Activated CD4-positive, CD25-positive, alpha-beta regulatory T cell (primary cell): ENCODE measurements around the gene EYA2.

Experiments
- DNase-seq, 4 experiments: peaks; one replicate each; lab custom pipeline; 2025; lab: John Stamatoyannopoulos, UW

Gene EYA2

DNA sequence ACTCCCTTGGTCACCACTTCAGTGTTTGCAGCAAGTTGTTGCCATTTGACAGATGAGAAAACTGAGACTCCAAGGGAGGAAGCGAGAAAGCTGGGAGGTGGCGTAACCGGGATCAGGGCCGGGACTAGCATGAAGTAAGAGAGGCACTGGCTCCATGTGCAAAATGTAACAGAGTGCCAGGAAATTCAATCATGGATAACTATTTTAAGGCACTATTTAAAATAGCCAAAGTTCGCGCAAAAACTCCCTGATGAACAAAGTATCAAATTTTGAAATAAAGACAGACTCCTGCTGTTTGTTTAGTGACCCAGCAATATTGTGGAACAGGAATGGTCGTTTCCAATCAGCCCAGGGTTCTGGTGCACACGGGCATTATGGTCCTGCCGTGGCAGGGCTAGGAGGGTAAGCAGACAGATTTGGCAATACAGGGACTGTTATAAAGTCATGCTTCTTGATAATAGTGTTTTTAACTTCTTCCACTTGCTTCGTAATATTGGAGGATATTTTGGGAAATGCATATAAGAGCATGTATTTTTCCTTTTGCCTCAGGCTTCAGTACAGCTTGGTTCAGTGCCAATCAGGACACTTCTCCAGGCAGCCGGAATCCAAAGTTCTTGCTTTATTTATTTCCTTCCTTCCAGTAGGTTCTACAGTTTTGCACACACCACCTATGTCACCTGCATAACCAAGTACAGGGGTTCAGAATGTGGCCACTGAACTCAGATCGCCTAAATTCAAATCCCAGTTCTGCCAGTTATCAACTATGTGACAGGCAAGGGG lies 141.6 kb downstream of the EYA2 start:
- no peak for DNase-seq

DNA sequence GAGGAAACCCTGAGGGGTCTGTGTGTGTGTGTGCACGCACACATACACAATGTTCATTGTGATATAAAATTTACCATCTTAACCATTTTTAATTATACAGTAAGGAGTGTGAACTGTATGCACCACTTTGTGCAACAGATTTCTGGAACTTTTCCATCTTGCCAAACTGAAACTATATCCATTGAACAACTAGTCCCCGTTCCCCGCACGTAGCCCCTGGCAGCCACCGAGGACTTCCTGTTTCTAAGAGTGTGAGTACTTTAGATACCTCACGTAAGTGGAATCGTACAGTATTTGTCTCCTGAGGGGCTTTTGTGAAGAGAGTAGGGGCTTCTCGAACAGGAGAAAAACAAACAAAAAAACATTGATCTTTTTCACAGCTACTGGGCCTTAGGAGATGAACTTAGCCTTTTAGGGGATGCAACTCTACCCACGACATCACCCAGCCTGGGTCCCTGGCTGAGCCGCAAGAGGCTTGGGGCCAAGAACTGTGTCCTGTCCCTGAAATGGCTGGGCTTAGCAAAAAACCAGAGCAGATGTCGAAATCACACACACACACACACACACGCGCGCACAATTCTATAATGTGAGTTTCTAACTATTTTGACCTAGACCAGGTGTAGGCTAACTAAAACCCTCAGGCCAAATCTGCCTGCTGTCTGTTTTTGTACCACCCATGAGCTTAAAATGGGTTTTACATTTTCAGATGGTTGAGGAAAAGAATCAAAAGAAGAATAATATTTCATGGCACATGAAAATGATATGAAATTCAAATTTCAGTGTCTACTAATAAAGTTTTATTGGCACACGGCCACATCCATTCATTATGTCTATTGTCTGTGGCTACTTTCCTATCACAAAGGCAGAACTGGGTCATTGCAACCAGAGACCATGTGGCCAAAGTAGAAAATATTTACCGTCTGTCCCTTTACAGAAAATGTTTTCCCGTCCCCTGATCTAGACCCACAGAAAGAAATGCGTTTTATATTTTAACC lies 144.2 kb downstream of the EYA2 start:
- no peak for DNase-seq

DNA sequence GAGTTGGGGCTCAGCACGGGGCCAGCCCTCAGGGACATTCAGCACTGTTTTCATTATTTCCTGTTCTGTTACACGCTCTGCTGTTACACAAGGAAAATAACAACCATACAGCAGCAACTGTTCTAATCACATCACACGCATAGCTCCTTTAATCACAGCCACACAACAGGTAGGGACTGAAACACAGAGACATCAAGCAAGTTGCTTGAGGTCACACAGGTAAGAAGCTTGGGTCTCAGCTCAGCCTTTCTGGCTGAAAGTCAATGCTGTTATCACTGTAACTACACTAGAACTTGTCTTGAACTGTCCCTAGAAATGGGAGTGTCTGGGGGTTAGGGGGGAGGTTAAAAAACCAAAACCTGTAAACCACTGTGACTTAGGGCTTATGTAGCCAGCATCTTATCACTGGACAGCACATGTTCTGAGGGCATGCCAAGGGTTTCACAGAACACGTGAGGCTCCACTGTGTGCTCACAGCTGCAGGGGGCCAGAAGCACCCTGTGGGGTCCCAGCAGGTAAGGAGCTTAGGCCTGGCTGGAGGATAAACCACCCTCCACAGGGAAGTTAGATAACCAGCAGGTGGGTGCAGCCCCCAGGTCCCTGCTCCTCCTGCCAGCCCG lies 146.0 kb downstream of the EYA2 start:
- DNase-seq = no peak

DNA sequence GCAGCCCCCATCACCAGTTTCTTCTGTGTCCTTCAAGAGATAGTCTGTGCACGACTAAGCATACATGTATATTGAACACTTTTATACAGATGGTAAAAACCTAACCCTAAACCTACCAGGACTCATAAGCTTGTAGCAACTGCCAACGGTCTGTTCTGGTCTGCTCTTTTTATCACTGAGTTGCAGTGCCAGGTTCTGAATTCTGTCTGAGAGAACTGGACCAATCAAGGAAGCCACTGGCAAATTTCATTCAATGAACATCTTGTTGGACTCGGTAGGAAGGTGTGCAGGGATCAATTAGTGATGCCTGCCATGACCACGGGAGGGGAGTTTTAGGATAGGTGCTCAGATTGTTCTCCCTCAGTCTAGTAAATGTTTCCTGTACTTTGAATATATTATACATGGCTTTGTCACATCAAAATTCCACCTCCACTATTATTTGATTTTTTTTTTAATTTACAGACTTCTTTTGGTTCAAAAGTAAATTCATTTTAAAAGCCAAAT lies 146.8 kb downstream of the EYA2 start:
- DNase-seq = no peak

DNA sequence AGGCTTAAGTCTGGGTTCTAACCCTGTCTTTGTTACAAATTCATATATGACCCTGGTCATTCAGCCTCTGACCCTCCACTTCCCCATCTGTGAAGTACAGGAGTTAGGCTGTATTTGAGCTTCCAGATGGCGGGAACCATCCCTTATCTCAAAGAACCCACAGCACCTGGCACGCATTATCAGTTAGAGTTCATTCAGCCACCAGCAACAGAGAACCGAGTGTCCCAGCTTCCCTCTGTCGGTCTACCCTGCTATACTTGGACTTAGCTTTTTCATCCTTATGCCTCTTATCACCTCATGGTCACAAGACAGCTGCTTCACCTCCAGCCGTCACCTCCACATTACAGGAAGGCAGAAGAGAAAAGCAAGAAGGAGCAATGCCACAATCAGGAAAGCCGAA lies 147.8 kb downstream of the EYA2 start:
- DNase-seq = no peak

DNA sequence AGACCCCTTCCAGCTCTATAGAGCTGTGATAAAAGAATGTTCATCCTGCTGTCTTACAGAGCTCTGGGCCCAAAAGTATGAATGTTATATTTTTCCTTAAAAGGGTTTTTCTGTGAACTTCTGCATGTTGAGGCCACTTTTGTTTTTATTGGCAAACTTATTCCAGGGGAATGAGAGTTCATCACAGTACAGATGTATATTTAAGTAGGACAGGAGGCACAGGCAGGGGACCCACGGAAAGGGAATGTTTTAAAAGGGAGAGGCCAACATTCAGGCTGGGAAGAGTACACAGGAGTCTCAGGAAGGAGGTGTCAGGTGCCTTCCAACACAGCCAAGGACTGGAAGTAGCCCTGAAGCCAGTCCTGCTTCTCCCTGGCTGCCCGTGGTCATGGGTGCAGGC lies 148.4 kb downstream of the EYA2 start:
- no peak for DNase-seq

DNA sequence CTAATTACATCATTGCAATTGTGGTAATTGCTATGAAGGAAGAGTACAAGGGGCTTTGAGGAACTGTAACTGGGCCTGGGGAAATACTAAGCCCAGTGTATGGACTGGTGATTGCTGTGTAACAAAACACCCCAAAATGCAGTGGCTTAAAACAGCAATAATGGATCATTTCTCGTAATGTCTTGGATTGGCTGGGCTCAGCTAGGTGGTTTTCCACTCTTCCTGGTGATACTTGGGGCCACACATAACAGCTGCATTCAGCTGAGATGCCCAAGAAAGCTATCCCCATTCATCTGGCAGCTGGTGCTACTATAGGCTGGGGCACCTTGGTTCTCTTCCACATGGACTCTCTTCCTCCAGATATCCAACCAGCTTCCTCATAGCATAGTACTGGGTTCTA lies 150.3 kb downstream of the EYA2 start:
- DNase-seq = no peak

DNA sequence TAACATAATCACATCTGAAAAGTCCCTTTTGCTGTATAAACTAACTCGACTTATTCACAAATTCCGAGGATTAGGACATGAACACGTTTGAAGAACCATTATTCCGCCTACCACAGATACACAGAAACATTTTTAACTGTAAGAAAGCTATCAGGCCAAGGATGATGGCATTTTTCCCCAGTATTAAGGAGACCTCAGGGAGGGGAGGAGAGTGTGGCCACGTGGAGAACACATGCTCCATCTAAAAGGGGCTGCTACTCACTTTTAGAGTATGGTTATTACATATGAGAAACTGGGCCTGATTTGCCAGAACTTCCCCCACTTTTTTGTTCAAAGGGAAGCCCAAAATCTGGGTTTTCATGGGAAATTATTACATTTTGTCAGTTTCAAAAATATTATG lies 153.4 kb downstream of the EYA2 start:
- no peak for DNase-seq

DNA sequence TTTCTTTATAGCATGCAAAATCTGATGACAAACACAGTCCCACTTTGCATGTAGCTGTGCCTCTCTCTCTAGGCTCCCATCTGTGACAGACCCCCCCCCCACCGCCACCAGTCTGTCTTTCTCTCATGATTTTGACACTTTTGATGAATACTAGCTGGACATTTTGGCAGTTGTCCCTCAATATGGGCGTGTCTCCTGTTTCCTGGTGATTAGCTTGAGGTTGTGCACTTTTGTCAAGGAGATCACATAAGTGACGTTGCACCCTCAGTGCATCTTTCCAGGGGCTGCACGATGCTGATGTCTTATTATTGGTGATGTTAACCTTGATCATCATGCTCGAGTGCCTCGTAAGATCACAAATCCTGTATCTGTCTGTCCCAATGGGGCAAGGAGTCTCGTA lies 155.1 kb downstream of the EYA2 start:
- no peak for DNase-seq

DNA sequence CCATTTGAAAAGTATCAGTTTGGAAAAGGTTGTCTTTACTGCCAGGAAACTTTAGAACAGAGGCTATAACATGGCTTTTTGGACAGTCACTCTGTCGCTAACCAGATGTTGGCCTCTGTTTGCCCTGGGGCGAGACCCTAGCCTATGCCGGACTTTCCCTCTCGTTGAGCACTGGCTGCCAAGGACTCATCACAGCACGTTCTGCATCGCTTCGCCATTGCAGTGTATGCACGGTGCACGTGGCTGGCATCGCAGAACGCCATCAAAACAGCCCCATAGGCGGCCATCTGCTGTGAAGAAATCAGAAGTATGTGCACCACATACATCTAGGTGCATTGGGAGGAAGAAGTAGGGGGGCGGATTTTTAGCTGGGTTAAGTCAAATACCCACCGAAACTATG lies 156.4 kb downstream of the EYA2 start:
- no peak for DNase-seq

DNA sequence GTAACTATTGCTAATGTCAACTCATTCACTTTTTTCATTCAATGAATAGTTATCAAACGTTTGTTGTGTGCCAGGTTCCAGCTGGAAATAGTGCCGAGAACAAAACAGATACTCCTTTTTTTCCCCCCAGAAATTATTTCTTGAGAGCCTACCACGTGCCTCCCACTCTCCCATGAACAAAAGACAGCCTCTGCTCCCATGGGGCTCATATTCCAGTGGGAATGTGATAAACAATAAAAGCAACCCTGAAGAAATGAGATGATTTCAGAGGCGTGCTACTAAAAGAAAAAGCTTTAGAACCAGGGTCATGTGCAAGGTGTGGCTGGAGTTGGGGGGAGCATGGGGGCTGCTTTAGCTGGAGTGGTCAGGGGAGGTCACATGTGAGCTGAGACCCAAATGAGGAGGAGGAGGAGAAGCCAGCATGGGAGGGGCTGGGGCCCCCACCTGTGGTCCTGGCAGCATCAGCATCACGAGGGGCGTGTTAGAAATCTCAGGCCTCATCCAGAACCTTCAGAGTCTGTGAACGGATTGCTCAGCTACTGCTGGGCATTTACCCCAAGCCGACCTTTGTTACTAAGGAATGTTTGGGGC lies 157.4 kb downstream of the EYA2 start:
- DNase-seq = no peak

DNA sequence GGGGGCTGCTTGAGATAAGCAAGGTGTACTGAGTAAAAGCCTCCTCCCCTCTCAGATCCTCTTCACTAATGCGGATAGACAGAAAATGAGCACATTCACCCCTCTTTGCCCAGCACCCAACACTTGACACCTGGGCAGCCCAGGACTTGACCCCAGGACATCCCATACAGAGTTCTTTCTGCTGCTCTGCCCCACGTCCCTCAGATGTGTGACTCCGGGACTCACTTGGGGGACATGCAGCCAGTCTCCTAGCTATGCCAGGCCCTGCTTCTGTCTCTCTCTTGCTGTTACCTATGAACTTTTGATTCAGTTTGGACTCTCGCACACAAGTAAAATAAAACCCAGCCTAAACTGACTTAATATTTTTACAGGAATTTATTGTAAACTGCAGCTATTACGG lies 159.9 kb downstream of the EYA2 start:
- no peak for DNase-seq

DNA sequence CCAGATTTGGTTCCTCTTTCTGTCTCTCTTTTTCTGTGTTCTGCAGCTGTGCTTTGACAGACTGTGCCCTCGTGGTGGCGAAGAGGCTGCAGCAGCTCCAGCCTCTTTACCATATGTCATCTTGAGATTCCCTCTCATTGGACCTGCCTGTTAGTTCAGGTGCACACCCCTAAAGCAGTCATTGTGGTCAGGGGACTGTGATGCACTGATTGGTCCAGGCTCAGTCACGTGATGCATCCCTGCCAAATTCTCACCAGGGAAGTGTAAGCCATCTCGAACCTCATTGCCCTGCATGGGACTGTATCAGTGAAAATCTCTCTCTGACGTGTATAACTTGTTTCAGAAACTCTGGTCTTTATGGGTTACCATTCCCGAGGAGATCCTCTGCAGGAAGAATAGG lies 160.3 kb downstream of the EYA2 start:
- no peak for DNase-seq

DNA sequence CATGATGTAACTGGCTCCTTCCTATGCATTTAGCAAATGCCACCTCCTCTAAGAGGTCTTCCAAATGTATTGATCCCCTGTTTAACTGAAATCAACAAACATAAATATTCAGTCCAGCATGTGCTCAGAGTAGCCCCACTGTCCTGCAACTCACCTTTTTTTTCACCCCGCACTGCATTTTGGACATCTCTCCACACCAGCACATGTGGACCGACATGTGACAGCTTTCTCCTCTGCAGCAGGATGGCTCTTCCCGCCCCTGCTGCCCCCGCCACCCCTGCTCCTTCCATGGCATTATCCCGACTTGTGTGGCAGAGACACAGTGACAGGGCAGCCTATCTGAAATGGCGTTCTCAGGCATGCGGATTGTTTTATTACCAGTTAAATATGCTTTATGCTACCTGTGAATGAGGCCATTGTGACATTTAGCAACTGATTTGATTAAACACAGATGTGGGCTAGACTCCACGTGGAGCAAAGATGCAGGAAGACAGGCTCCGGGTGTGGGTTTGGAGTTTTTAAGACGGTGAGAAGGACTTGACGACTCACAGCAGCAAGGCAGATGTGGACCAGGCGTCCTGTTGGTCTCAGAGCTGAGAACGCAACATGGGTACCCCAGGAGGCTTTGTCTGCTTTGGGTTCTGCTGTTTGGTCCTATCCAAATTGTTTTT lies 161.2 kb downstream of the EYA2 start:
- no peak for DNase-seq

DNA sequence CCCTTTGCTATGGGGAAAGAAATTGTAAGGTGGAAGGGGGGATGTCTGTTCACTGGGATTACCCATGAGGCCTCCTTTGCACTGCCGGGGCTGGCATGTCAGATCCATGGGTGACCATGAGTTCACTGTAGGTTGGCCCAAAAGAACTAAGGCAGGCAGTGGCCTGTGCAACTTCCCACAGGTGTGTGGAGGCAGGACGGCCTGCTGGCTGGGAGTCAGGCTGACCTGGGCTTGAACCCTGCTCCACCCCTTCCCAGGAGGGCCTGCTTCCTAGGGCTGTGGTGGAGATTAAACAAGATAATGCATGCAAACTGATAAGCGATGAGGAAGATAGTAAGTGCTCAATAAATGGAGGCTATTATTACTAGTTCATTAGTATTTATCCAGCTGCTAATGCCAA lies 163.0 kb downstream of the EYA2 start:
- DNase-seq = no peak

DNA sequence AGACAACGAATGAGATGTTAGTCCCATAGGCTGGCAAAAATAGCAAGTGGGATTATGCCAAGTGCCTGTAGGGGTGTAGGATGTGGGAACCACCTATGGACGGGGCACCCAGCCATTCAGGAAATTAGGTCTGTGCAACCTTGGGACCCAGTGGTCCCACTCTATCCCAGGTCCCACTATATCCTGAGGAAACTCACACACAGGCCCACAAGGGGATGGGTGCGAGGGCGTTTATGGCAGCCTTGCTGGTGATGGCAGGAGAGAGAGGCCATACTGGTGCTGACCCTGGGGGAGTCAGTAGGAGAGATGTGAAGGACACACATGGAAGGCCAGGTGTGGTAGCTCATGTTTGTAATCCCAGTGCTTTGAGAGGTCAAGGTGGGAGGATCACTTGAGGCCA lies 163.6 kb downstream of the EYA2 start:
- no peak for DNase-seq

DNA sequence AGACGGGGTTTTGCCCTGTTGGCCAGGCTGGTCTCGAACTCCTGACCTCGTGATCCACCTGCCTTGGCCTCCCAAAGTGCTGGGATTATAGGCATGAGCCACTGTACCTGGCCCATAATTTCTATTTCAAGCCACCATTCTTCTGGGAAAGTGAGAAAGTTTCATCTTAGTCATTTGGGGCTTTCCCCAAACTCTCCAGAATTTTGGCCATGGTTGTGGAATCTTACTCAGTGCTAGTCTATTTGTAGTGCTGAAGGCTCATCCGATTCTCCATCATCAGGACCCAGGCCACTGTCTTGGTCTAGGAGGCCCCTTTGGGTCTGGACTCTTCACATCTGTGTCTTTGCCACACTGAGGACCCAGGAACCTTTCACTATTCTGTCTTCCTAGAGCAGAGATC lies 164.9 kb downstream of the EYA2 start:
- DNase-seq = no peak

DNA sequence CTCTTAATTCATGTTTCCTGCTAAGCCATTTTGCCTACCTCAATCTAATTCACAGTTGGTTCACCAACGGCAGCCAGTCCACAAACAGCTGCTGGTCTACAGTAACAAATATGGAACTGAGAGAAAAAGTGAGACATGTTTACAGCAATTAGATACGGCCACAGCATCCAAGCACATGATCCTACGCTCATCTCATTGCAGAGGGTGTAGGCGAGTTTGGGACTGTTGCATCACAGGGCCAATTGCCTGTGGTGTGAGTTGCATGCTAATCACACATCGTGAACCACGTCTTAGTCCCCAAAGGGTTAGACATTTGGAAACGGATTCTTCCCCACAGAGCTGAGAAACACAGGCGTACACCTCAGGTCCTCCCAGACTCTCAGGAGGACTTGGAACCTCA lies 166.9 kb downstream of the EYA2 start:
- no peak for DNase-seq

DNA sequence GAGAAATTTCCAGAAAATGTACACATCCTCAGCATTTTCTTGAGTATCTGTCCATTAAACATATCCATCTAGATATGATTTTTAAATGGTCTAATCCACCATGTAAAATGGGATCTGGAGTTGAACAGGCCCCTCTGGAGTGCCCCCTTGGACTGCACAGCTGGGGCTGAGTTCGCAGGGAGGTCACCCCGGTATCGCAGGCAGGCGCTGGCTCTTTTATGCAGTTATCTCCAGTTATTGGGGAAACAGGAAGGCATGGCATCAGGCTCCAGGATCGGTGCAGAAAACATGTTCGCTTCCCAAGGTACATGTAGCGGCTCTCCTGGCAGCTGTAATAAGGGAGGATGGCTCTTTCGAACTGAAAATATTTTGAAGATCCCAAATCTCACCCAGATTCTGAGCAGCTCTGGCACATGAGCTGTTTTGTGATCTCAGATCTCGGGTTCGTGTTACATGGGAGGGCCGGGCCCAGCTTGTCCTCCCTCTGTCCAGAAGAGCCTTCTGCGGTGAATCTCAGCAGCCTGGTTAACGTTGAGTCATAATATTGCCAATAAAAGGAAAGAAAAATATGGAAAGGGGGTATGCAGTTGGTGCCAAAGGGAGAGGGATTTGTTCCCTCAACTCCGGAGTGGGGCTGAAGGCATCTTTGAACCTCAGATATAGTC lies 167.7 kb downstream of the EYA2 start:
- DNase-seq = no peak

DNA sequence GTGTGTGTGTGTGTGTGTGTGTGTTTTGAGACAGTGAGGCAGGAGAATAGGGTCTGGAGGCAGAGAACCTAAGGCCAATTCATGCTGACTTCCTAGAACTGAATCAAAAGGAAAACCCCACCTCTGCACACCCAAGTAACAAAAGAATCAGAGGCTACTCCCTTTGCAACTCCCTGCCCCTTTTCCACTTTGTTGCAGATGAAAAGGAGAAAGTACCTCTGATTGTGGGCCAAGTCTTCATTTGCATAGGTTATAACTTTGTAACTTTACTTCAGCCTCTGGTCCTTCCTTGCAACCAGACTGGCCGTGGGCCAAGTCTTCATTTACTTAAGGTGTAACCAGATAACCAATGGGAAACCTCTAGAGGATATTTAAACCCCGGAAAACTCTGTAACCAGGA lies 168.8 kb downstream of the EYA2 start:
- no peak for DNase-seq

DNA sequence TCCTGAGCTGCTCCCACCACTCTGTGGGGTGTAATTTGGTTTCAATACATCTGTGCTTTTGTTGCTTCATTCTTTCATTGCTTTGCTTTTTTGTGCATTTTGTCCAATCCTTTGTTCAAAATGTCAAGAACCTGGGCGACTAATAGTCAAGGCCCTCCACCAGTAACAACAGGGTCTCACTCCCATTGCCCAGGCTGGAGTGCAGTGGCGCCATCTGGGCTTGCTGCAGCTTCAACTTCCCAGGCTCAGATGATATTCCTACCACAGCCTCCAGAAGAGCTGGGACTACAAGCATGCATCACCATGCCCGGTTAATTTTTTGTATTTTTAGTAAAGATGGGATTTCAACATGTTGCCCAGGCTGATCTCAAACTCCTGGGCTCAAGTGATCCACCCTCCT lies 169.2 kb downstream of the EYA2 start:
- DNase-seq = no peak
